Gastroesophageal sphincter (tissue), 3 donors: ENCODE measurements around the gene CD300H.

ENCODE experiments used
- EP300 ChIP-seq: sonication (generic); formaldehyde crosslinking; IDR thresholded peaks from one replicate; pipeline ENCODE4 v1.6.1; 2017; ENCODE audit warnings: antibody characterized with exemption, mild to moderate bottlenecking
- POLR2A ChIP-seq, 2 donors: fragments of 450-650 bp; IDR thresholded peaks; one replicate each; pipeline ENCODE4 v1.6.1; 2017; ENCODE audit warnings: antibody characterized with exemption in 2 of 2, mild to moderate bottlenecking in 2 of 2, moderate library complexity in 1 of 2
- POLR2AphosphoS5 ChIP-seq: sonication (generic); formaldehyde crosslinking; IDR thresholded peaks from one replicate; pipeline ENCODE4 v1.6.1; 2017; ENCODE audit warnings: antibody characterized with exemption
- TF ChIP-seq, protein P1 (sequence below), 4 experiments: fragments of 200-600 bp in 2 of 4; fragments of 450-650 bp in 2 of 4; sonication (generic) in 1 of 4; IDR thresholded peaks; one replicate each; pipeline ENCODE4 v1.5.1; 2017 to 2019; ENCODE audit warnings: antibody characterized with exemption in 4 of 4, mild to moderate bottlenecking in 2 of 4, moderate library complexity in 2 of 4

DNA sequence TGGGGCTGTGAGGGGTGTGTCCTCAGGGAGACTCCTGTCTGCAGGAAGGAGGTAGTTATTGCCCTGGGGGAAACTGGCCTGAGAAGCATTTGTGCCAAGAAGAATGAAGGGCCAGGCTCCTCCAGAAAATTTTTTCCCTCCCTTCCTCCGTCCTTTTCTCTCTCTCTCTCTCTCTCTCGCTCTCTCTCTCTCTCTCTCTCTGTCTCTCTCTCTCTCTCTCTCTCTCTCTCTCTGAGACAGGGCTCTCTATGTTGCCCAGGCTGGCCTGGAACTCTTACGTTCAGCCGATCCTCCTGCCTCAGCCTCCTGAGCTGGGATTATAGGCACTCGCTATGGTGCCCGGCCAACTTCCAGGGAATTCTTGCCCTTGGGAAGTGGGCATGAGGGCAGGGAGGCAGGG is 44.7 kb upstream of the CD300H start:
- no peak for TF ChIP-seq POLR2A (IDR thresholded peaks at IDR 0.05)
- TF ChIP-seq, protein P1, sequence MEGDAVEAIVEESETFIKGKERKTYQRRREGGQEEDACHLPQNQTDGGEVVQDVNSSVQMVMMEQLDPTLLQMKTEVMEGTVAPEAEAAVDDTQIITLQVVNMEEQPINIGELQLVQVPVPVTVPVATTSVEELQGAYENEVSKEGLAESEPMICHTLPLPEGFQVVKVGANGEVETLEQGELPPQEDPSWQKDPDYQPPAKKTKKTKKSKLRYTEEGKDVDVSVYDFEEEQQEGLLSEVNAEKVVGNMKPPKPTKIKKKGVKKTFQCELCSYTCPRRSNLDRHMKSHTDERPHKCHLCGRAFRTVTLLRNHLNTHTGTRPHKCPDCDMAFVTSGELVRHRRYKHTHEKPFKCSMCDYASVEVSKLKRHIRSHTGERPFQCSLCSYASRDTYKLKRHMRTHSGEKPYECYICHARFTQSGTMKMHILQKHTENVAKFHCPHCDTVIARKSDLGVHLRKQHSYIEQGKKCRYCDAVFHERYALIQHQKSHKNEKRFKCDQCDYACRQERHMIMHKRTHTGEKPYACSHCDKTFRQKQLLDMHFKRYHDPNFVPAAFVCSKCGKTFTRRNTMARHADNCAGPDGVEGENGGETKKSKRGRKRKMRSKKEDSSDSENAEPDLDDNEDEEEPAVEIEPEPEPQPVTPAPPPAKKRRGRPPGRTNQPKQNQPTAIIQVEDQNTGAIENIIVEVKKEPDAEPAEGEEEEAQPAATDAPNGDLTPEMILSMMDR (IDR thresholded peaks at IDR 0.05): no peak
- no peak for TF ChIP-seq POLR2AphosphoS5
- no peak for TF ChIP-seq EP300
